Uterus (tissue), 2 donors: ENCODE data around the gene FGFR3.

ENCODE experiments used
- CTCF ChIP-seq, 4 experiments: fragments of 200-600 bp in 2 of 4; fragments of 450-650 bp in 2 of 4; sonication (generic) in 2 of 4; IDR thresholded peaks; one replicate each; pipeline ENCODE4 v1.5.1; 2016 to 2019; ENCODE audit warnings: antibody characterized with exemption in 4 of 4, mild to moderate bottlenecking in 2 of 4, moderate library complexity in 1 of 4
- POLR2A ChIP-seq, 2 donors: fragments of 450-650 bp; IDR thresholded peaks; one replicate each; pipeline ENCODE4 v1.6.1; 2016; ENCODE audit warnings: antibody characterized with exemption in 2 of 2, mild to moderate bottlenecking in 1 of 2, moderate library complexity in 1 of 2

GRCh38 chr4:1767770-1768366 lies 25.2 kb upstream of the FGFR3 start:
- TF ChIP-seq CTCF (IDR thresholded peaks at IDR 0.05) = no peak
- no peak for TF ChIP-seq POLR2A (IDR thresholded peaks at IDR 0.05)
